HG03095 (cell line): ENCODE measurements around the gene DAGLA.

Experiments used
- ATAC-seq: cut with Tn5 transposase; IDR thresholded peaks from one replicate; pipeline ENCODE4 v1.9.1; 2021; ENCODE audit warnings: moderate library complexity; ENCODE audit not compliant: unreplicated experiment

Gene DAGLA

GRCh38 chr11:61724437-61724836 lies 44.2 kb downstream of the DAGLA start:
- no peak for ATAC-seq

- ATAC-seq, result no peak
Observed at GRCh38 chr11:61725781-61726231, 45.6 kb downstream of the DAGLA start.

GRCh38 chr11:61726775-61727174 lies 46.6 kb downstream of the DAGLA start:
- ATAC-seq, result no peak

GRCh38 chr11:61727401-61727811 lies 47.2 kb downstream of the DAGLA start:
- ATAC-seq, result no peak

GRCh38 chr11:61728066-61728939 lies 48.1 kb downstream of the DAGLA start:
- no peak for ATAC-seq

- ATAC-seq, result no peak
Observed at GRCh38 chr11:61728940-61729219, 48.7 kb downstream of the DAGLA start.

- no peak for ATAC-seq
Observed at GRCh38 chr11:61730240-61730994, 50.2 kb downstream of the DAGLA start.

GRCh38 chr11:61731211-61731951 lies 51.2 kb downstream of the DAGLA start:
- no peak for ATAC-seq

GRCh38 chr11:61731952-61732675 lies 51.9 kb downstream of the DAGLA start:
- no peak for ATAC-seq

GRCh38 chr11:61732705-61733104 lies 52.5 kb downstream of the DAGLA start:
- no peak for ATAC-seq

- peak; percentile 56 for ATAC-seq
Observed at GRCh38 chr11:61733120-61733978, 53.2 kb downstream of the DAGLA start.

GRCh38 chr11:61734767-61735166 lies 54.6 kb downstream of the DAGLA start:
- ATAC-seq, result no peak

GRCh38 chr11:61735391-61735790 lies 55.2 kb downstream of the DAGLA start:
- ATAC-seq, result no peak

- no peak for ATAC-seq
Observed at GRCh38 chr11:61736310-61736709, 56.1 kb downstream of the DAGLA start.

- ATAC-seq, result no peak
Observed at GRCh38 chr11:61737131-61737530, 56.9 kb downstream of the DAGLA start.

- ATAC-seq, result no peak
Observed at GRCh38 chr11:61737636-61738386, 57.6 kb downstream of the DAGLA start.

GRCh38 chr11:61738776-61739175 lies 58.6 kb downstream of the DAGLA start:
- ATAC-seq, result no peak

- no peak for ATAC-seq
Observed at GRCh38 chr11:61739413-61739812, 59.2 kb downstream of the DAGLA start.

- ATAC-seq, result no peak
Observed at GRCh38 chr11:61739966-61740365, 59.8 kb downstream of the DAGLA start.
